H1 (cell line): ENCODE results near the gene SH2D7. TPM values are rescaled to one million over a fixed set of nuclear protein-coding genes. Genes with fewer than 3 reads are reported as not detected.

Experiments used
- CTCF ChIA-PET: fragments of 300-600 bp; sonication (Branson Sonifier 250); formaldehyde crosslinking; loops from one replicate; lab custom pipeline; 2021; ENCODE audit not compliant: partially characterized antibody; lab: Charles Lee
- POLR2A ChIA-PET: fragments of 300-600 bp; sonication (Branson Sonifier 250); formaldehyde crosslinking; loops from one replicate; lab custom pipeline; 2021; ENCODE audit warnings: inconsistent platforms; ENCODE audit not compliant: partially characterized antibody; lab: Charles Lee
- DNase-seq, 2 experiments: peaks; one replicate each; pipeline versions ENCODE4 v3.0.0 to v3.0.0-alpha.2; 2010 to 2022; ENCODE audit warnings: low spot score in 2 of 2, low read depth in 1 of 2, mixed read lengths in 1 of 2
- FAIRE-seq: peaks from 2 replicates; lab custom pipeline; 2011; peaks lifted over from hg19 to GRCh38; lab: Jason Lieb, UNC
- H2AFZ ChIP-seq: 2 replicates; pipeline ENCODE4 v1.8.1; 2012; ENCODE audit warnings: low read length, inconsistent platforms
- H2AK5ac ChIP-seq: 2 replicates; pipeline ENCODE4 v1.6.1; 2013; ENCODE audit warnings: low read depth, low read length
- H2BK120ac ChIP-seq: replicated peaks from 2 replicates; pipeline ENCODE3; 2013; ENCODE audit warnings: low read depth, low read length, inconsistent platforms
- H2BK12ac ChIP-seq: 2 replicates; pipeline ENCODE4 v1.6.1; 2013; ENCODE audit warnings: low read depth, low read length
- H2BK15ac ChIP-seq: 2 replicates; pipeline ENCODE4 v1.6.1; 2013; ENCODE audit warnings: low read length
- H2BK20ac ChIP-seq: 2 replicates; pipeline ENCODE4 v1.6.1; 2013; ENCODE audit warnings: low read length
- H2BK5ac ChIP-seq: 2 replicates; pipeline ENCODE4 v1.6.1; 2013; ENCODE audit warnings: low read depth, low read length
- H3K14ac ChIP-seq: 2 replicates; pipeline ENCODE4 v1.6.1; 2013; ENCODE audit warnings: inconsistent platforms; ENCODE audit not compliant: insufficient read length
- H3K18ac ChIP-seq: 2 replicates; pipeline ENCODE4 v1.6.1; 2013; ENCODE audit warnings: low read length; ENCODE audit errors: extremely low read depth
- H3K23ac ChIP-seq: 2 replicates; pipeline ENCODE4 v1.6.1; 2013; ENCODE audit warnings: inconsistent platforms; ENCODE audit not compliant: insufficient read length
- H3K23me2 ChIP-seq: 2 replicates; pipeline ENCODE4 v1.6.1; 2013; ENCODE audit warnings: low read depth, low read length
- H3K27ac ChIP-seq: 2 replicates; pipeline ENCODE4 v1.6.1; 2011; ENCODE audit warnings: low read depth, low read length, inconsistent platforms
- H3K27me3 ChIP-seq, 4 experiments: replicated peaks in 1 of 4; 1 replicate in 1 of 4; 2 replicates in 3 of 4; pipeline versions ENCODE4 v1.6.1 to v1.8.1; 2011 to 2013; ENCODE audit warnings: low read length in 3 of 4, mild to moderate bottlenecking in 3 of 4, inconsistent platforms in 2 of 4, mixed read lengths in 2 of 4, moderate library complexity in 1 of 4; ENCODE audit not compliant: control insufficient read depth in 3 of 4, insufficient read depth in 3 of 4; ENCODE audit errors: extremely low read depth in 1 of 4
- H3K36me3 ChIP-seq, 4 experiments: 2 replicates each; pipeline versions ENCODE4 v1.6.1 to v1.8.1; 2011 to 2013; ENCODE audit warnings: mild to moderate bottlenecking in 4 of 4, low read length in 3 of 4, moderate library complexity in 2 of 4, control low read depth in 1 of 4, inconsistent platforms in 1 of 4; ENCODE audit not compliant: insufficient read depth in 4 of 4, control insufficient read depth in 2 of 4
- H3K4ac ChIP-seq: replicated peaks from 2 replicates; pipeline ENCODE3; 2013; ENCODE audit warnings: low read length, low read depth, mixed read lengths, inconsistent platforms; ENCODE audit not compliant: insufficient read length
- H3K4me1 ChIP-seq, 4 experiments: replicated peaks in 1 of 4; 1 replicate in 1 of 4; 2 replicates in 3 of 4; pipeline versions ENCODE4 v1.6.1 to v1.8.1; 2011 to 2013; ENCODE audit warnings: low read length in 3 of 4, inconsistent platforms in 2 of 4, mixed read lengths in 1 of 4; ENCODE audit not compliant: insufficient read depth in 4 of 4, control insufficient read depth in 3 of 4
- H3K4me2 ChIP-seq, 2 experiments: 2 replicates each; pipeline versions ENCODE4 v1.6.1 to v1.8.1; 2011 to 2013; ENCODE audit warnings: low read depth in 2 of 2, low read length in 2 of 2, control low read depth in 1 of 2, inconsistent platforms in 1 of 2, mild to moderate bottlenecking in 1 of 2; ENCODE audit not compliant: insufficient read depth in 1 of 2
- H3K4me3 ChIP-seq, 4 experiments: fragments of 200-600, 300-600 bp in 1 of 4; sonication (generic), shearing (Covaris generic), sonication (Bioruptor Twin) in 1 of 4; 2 replicates each; pipeline versions ENCODE4 v1.5.1 to v1.8.1; 2011 to 2016; ENCODE audit warnings: low read length in 4 of 4, low read depth in 3 of 4, control low read depth in 2 of 4, inconsistent platforms in 2 of 4, mild to moderate bottlenecking in 2 of 4, mixed read lengths in 1 of 4, moderate library complexity in 1 of 4; ENCODE audit not compliant: insufficient read depth in 2 of 4; ENCODE audit errors: extremely low read depth in 1 of 4
- H3K56ac ChIP-seq: replicated peaks from 2 replicates; pipeline ENCODE3; 2013; ENCODE audit warnings: low read depth, mild to moderate bottlenecking, mixed read lengths, low read length, inconsistent platforms; ENCODE audit not compliant: insufficient read length
- H3K79me1 ChIP-seq: 2 replicates; pipeline ENCODE4 v1.6.1; 2013; ENCODE audit warnings: low read depth, low read length, control low read depth
- H3K79me2 ChIP-seq, 2 experiments: 2 replicates each; pipeline versions ENCODE4 v1.6.1 to v1.8.1; 2012 to 2013; ENCODE audit warnings: low read length in 2 of 2, mild to moderate bottlenecking in 2 of 2, inconsistent platforms in 1 of 2; ENCODE audit not compliant: insufficient read depth in 2 of 2, control insufficient read depth in 1 of 2
- H3K9ac ChIP-seq, 4 experiments: replicated peaks in 1 of 4; 1 replicate in 1 of 4; 2 replicates in 3 of 4; pipeline versions ENCODE4 v1.6.1 to v1.8.1; 2011 to 2013; ENCODE audit warnings: low read depth in 3 of 4, low read length in 3 of 4, control low read depth in 2 of 4, mild to moderate bottlenecking in 2 of 4, moderate library complexity in 2 of 4, inconsistent platforms in 1 of 4; ENCODE audit errors: extremely low read depth in 1 of 4
- H3K9me3 ChIP-seq, 2 experiments: 2 replicates each; pipeline versions ENCODE4 v1.6.1 to v1.8.1; 2012 to 2013; ENCODE audit warnings: mild to moderate bottlenecking in 2 of 2, moderate library complexity in 2 of 2, control low read depth in 1 of 2, inconsistent platforms in 1 of 2, low read depth in 1 of 2, low read length in 1 of 2, mixed read lengths in 1 of 2; ENCODE audit not compliant: insufficient read depth in 2 of 2
- H4K20me1 ChIP-seq, 2 experiments: replicated peaks in 1 of 2; 2 replicates each; pipeline versions ENCODE3 to v1.8.1; 2011 to 2013; ENCODE audit warnings: inconsistent platforms in 2 of 2, low read length in 2 of 2, mild to moderate bottlenecking in 1 of 2; ENCODE audit not compliant: insufficient read depth in 2 of 2, control insufficient read depth in 1 of 2
- H4K5ac ChIP-seq: 2 replicates; pipeline ENCODE4 v1.6.1; 2013; ENCODE audit warnings: low read length, low read depth, mixed read lengths, inconsistent platforms; ENCODE audit not compliant: insufficient read length
- H4K8ac ChIP-seq: 2 replicates; pipeline ENCODE4 v1.8.0; 2013; ENCODE audit warnings: mild to moderate bottlenecking, moderate library complexity, low read length, inconsistent platforms; ENCODE audit not compliant: insufficient read depth; ENCODE audit errors: extremely low read depth
- H4K91ac ChIP-seq: replicated peaks from 2 replicates; pipeline ENCODE3; 2013; ENCODE audit warnings: low read length, mixed read lengths, inconsistent platforms; ENCODE audit not compliant: insufficient read length
- BACH1 ChIP-seq: IDR thresholded peaks from 2 replicates; pipeline ENCODE4 v1.6.1; 2012; ENCODE audit warnings: low read length, improper control_type of control experiment
- BCL11A ChIP-seq, 2 experiments: IDR thresholded peaks; one replicate each; pipeline ENCODE4 v1.6.1; 2011; ENCODE audit warnings: low read depth in 2 of 2, low read length in 2 of 2, mild to moderate bottlenecking in 2 of 2
- CBX5 ChIP-seq: fragments of 300-800, 300-1000 bp; sonication (generic); IDR thresholded peaks from 2 replicates; pipeline ENCODE4 v1.7.1; 2016; ENCODE audit warnings: antibody characterized with exemption, low read length, low read depth
- EZH2 ChIP-seq: fragments of 200-600 bp; sonication (generic); IDR thresholded peaks from 2 replicates; pipeline ENCODE4 v1.7.1; 2012; ENCODE audit warnings: low read depth, mild to moderate bottlenecking, moderate library complexity, low read length, inconsistent platforms; ENCODE audit not compliant: severe bottlenecking
- PHF8 ChIP-seq: fragments of 200-600 bp; sonication (generic); conservative IDR thresholded peaks from 2 replicates; pipeline ENCODE4 v1.7.1; 2012; ENCODE audit warnings: low read depth, mild to moderate bottlenecking, inconsistent platforms, low read length, moderate library complexity
- SIX5 ChIP-seq: IDR thresholded peaks from 2 replicates; pipeline ENCODE4 v1.6.1; 2011; ENCODE audit warnings: mild to moderate bottlenecking, low read depth, low read length
- SUZ12 ChIP-seq: fragments of 200-600 bp; sonication (generic); IDR thresholded peaks from 2 replicates; pipeline ENCODE4 v1.6.1; 2012; ENCODE audit warnings: mild to moderate bottlenecking, inconsistent platforms, low read length, moderate library complexity, mixed read lengths
- YY1 ChIP-seq: IDR thresholded peaks from 2 replicates; pipeline ENCODE4 v1.6.1; 2011; ENCODE audit warnings: low read depth, mild to moderate bottlenecking, low read length
- WGBS, 2 experiments: shearing (Covaris generic) in 1 of 2; methylation state at CpG; one replicate each; pipeline versions ENCODE4 v1.1.6 to v1.1.7; 2013 to 2015; ENCODE audit warnings: low lambda C conversion rate in 2 of 2, mixed read lengths in 2 of 2, inconsistent platforms in 1 of 2, low coverage in 1 of 2, missing lambda C conversion rate in 1 of 2; ENCODE audit not compliant: insufficient replicate concordance in 2 of 2, insufficient coverage in 1 of 2, insufficient read length in 1 of 2; ENCODE audit errors: extremely low coverage in 1 of 2, missing lambda C conversion rate in 1 of 2; 5-methylcytosine and 5-hydroxymethylcytosine counted together
- polyA plus RNA-seq, 7 experiments: library from polyadenylated mRNA; depleted of rRNA in 3 of 7; stranded (reverse) in 5 of 7; unstranded in 2 of 7; fragments of >200 nt in 5 of 7; fragments of 200-250 nt in 2 of 7; gene quantifications; 1 replicate in 5 of 7; 2 replicates in 1 of 7; 4 replicates in 1 of 7; pipeline versions ENCODE4 v1.2.1 to v1.2.3, GENCODE V29; 2011 to 2013; ENCODE audit warnings: missing spikeins in 2 of 7, mixed read lengths in 2 of 7
- total RNA-seq: library from RNA; stranded (reverse); fragmentation: NEBNext Ultra II Directional; extraction: Animal tissue kit (Norgen Biotek cat#: 25700); gene quantifications from 2 replicates; pipeline ENCODE4 v1.2.1, GENCODE V29; 2021
- TF ChIP-seq, protein P1 (sequence below): IDR thresholded peaks from 2 replicates; pipeline ENCODE4 v1.6.1; 2011; ENCODE audit warnings: low read length, improper control_type of control experiment
- TF ChIP-seq, protein P2 (sequence below), 3 experiments: IDR thresholded peaks; 1 replicate in 2 of 3; 2 replicates in 1 of 3; pipeline versions ENCODE4 v1.5.1 to v1.6.1; 2011; ENCODE audit warnings: low read length in 3 of 3, mild to moderate bottlenecking in 3 of 3, inconsistent platforms in 2 of 3, low read depth in 1 of 3, moderate library complexity in 1 of 3; ENCODE audit not compliant: insufficient read depth in 1 of 3; ENCODE audit errors: control extremely low read depth in 1 of 3

The SH2D7 gene
- total and polyA plus RNA-seq, 2 of the 8 experiments (the other 6 are each of a cell fraction or from before 2014, with no cell fraction given) = not detected

DNA sequence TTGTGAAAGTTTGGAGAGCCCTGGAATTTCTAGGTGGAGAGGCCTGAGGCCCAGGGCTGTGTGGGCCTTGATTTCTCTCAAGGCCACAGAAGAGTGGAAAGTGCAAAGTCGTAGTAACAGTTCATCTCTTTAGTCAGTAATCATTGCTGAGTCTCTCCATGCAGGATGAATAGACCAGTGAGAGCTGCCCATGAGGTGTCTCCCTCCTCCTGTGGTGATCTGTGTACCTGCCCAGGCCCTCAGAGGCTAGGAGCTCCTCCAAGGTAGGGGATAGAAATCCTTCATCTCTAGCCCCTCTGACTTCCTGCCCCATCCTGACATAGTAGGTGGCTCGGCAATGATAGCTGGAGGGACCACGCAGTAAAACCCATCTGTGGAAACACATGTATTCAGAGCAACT lies 50.0 kb downstream of the SH2D7 start:
- Histone ChIP-seq H3K27me3 (no peaks in the 10 kb centered on the region), H3K18ac (no peak overlapping the region), H3K14ac (no peak overlapping the region), H3K4me1 (no peaks in the 10 kb centered on the region), H3K56ac (no peak overlapping the region), H3K9ac (no peak overlapping the region), H3K4me2 (no peak overlapping the region), H3K4me3 (no peak overlapping the region), H2BK120ac (no peak overlapping the region), H4K20me1 (no peaks in the 10 kb centered on the region), H2AFZ (no peak overlapping the region), H2AK5ac (no peak overlapping the region), H4K5ac (no peak overlapping the region), H4K8ac (no peak overlapping the region), H3K4ac (no peak overlapping the region), H2BK12ac (no peak overlapping the region), H3K9me3 (no peaks in the 10 kb centered on the region), H3K79me1 (no peaks in the 10 kb centered on the region), H3K23me2 (no peaks in the 10 kb centered on the region), H2BK15ac (no peak overlapping the region), H3K27ac (no peak overlapping the region), H2BK20ac (no peak overlapping the region), H2BK5ac (no peak overlapping the region), H3K79me2 (no peaks in the 10 kb centered on the region), H4K91ac (no peak overlapping the region), H3K23ac (no peak overlapping the region), H3K36me3 (no peaks in the 10 kb centered on the region)
- DNase-seq (no peak), FAIRE-seq (no peak)
- WGBS, 2 experiments = 88% methylated on average over 3 of the region's 3 CpGs; no CpG with 5 or more reads in 1 of the 2 experiments
- TF ChIP-seq PHF8 (no peak), CBX5 (no peak), SIX5 (no peak), SUZ12 (no peak), EZH2 (no peak), BCL11A (IDR thresholded peaks at IDR 0.05; ENCODE audit: low read depth in 2 of 2, low read length in 2 of 2) (no peak), BACH1 (no peak), YY1 (no peak)
- TF ChIP-seq, protein P1, sequence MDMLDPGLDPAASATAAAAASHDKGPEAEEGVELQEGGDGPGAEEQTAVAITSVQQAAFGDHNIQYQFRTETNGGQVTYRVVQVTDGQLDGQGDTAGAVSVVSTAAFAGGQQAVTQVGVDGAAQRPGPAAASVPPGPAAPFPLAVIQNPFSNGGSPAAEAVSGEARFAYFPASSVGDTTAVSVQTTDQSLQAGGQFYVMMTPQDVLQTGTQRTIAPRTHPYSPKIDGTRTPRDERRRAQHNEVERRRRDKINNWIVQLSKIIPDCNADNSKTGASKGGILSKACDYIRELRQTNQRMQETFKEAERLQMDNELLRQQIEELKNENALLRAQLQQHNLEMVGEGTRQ = no peak
- TF ChIP-seq, protein P2, sequence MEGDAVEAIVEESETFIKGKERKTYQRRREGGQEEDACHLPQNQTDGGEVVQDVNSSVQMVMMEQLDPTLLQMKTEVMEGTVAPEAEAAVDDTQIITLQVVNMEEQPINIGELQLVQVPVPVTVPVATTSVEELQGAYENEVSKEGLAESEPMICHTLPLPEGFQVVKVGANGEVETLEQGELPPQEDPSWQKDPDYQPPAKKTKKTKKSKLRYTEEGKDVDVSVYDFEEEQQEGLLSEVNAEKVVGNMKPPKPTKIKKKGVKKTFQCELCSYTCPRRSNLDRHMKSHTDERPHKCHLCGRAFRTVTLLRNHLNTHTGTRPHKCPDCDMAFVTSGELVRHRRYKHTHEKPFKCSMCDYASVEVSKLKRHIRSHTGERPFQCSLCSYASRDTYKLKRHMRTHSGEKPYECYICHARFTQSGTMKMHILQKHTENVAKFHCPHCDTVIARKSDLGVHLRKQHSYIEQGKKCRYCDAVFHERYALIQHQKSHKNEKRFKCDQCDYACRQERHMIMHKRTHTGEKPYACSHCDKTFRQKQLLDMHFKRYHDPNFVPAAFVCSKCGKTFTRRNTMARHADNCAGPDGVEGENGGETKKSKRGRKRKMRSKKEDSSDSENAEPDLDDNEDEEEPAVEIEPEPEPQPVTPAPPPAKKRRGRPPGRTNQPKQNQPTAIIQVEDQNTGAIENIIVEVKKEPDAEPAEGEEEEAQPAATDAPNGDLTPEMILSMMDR (IDR thresholded peaks at IDR 0.05; ENCODE audit: control extremely low read depth in 1 of 3, insufficient read depth in 1 of 3, low read depth in 1 of 3, low read length in 3 of 3) = no peak
- ChIA-PET POLR2A (no interaction called here), CTCF (interaction anchor here (1.5 to 2.6 kb wide), 2 partner anchors 53 to 176 kb away, joined by 3 to 7 read pairs; no protein-coding TSS in a partner anchor)
